Right lobe of liver (tissue), 4 donors: ENCODE measurements around the gene BCL2L14.
A peak's percentile ranks its signal among the peaks of the same experiment; 100 is the strongest.

Source experiments
- POLR2A ChIP-seq: fragments of 450-650 bp; IDR thresholded peaks from one replicate; pipeline ENCODE4 v1.6.1; 2017; ENCODE audit warnings: antibody characterized with exemption, mild to moderate bottlenecking
- TF ChIP-seq, protein P1 (sequence below), 4 donors: fragments of 200-600 bp in 3 of 4; fragments of 450-650 bp in 1 of 4; IDR thresholded peaks; one replicate each; pipeline versions ENCODE4 v1.5.1 to v1.8.0; 2016 to 2022; ENCODE audit warnings: antibody characterized with exemption in 4 of 4, mild to moderate bottlenecking in 2 of 4
- donor health status: DM: no; HTN: no; CAD: no.
- donor health status: DM: no; HTN: no; CAD: no.
- donor health status: DM: no; HTN: yes; CAD: no.

DNA sequence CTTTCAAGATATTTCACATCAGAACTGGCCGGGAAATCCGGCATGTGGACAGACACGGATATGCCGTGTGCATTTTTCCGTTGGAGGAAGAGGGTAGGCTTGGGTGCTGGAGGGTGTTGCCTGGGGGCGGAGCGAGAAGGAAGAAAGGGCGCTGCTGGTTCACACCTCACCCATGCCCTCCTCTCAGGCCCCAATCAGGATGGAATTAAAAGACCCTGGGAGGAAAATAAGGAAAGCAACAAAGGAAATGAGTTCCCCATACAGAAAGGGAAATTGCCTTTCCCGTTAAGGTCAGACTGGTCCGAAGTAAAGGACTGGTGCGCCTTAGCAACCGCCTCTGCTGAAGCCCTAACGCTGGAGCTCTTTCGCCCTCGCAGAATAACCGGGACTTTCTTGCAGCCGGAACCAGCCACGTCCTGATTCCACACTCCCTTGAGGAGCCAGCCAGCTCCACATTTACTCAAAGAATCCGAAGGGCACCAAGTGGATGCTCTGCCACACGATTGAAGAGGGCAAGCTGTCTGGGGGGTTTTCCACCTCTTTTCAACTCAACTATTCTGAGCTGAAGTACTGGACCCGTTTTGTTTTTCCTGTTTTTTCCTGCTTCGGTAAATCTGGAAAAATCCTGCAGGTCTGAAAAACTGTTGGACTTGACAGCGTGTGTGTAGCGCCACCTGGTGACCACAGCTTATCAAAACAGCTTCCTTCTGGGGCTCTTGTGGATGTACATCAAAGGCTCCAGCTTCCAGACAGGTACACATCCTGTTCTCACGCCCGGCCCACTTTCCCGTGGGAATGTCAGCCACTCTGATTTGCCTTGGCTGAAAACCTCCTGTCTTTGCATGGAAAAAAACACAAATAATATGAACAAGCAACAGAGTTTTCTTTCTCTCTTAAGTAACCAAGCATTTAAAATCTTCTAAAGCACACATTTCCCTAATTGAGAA, 37.6 kb upstream of the BCL2L14 start:
- TF ChIP-seq, protein P1, sequence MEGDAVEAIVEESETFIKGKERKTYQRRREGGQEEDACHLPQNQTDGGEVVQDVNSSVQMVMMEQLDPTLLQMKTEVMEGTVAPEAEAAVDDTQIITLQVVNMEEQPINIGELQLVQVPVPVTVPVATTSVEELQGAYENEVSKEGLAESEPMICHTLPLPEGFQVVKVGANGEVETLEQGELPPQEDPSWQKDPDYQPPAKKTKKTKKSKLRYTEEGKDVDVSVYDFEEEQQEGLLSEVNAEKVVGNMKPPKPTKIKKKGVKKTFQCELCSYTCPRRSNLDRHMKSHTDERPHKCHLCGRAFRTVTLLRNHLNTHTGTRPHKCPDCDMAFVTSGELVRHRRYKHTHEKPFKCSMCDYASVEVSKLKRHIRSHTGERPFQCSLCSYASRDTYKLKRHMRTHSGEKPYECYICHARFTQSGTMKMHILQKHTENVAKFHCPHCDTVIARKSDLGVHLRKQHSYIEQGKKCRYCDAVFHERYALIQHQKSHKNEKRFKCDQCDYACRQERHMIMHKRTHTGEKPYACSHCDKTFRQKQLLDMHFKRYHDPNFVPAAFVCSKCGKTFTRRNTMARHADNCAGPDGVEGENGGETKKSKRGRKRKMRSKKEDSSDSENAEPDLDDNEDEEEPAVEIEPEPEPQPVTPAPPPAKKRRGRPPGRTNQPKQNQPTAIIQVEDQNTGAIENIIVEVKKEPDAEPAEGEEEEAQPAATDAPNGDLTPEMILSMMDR (IDR thresholded peaks at IDR 0.05), result peak; percentile 82 to 96 (median 84)
- TF ChIP-seq POLR2A, result no peak
